IMR-90 (cell line): Measurements from ENCODE around the gene TRAPPC12. TPM values are rescaled to one million over a fixed set of nuclear protein-coding genes. Genes with fewer than 3 reads are reported as not detected.

Source experiments
- ATAC-seq: fragments of 200-7000 bp; cut with Tn5 transposase; 2 replicates; pipeline ENCODE4 v1.9.1; 2020; ENCODE audit warnings: low read depth, mild to moderate bottlenecking, moderate library complexity
- BruUV-seq: library from RNA; stranded (reverse); fragments of 400-500 nt; replicated peaks from 2 replicates; lab custom pipeline; 2021; lab: Mats Ljungman, UMichigan
- CTCF ChIA-PET: fragments of 300-600 bp; formaldehyde crosslinking; extraction: SDS; loops from one replicate; lab custom pipeline; 2021; ENCODE audit warnings: antibody characterized with exemption; lab: Yijun Ruan, JAX
- POLR2A ChIA-PET: fragments of 300-600 bp; sonication (Branson Sonifier 250); formaldehyde crosslinking; loops from one replicate; lab custom pipeline; 2022; ENCODE audit warnings: antibody characterized with exemption; ENCODE audit not compliant: unreplicated experiment; lab: Charles Lee
- DNase-seq: peaks from one replicate; pipeline ENCODE4 v3.0.0; 2013
- H2AFZ ChIP-seq: replicated peaks from 2 replicates; pipeline ENCODE3; 2013; ENCODE audit warnings: low read length, mild to moderate bottlenecking; ENCODE audit not compliant: poor library complexity
- H2AK5ac ChIP-seq: 2 replicates; pipeline ENCODE4 v1.6.1; 2013; ENCODE audit warnings: low read depth, low read length, inconsistent platforms
- H2AK9ac ChIP-seq: replicated peaks from 2 replicates; pipeline ENCODE3; 2013; ENCODE audit warnings: mild to moderate bottlenecking, low read depth, low read length, moderate library complexity; ENCODE audit not compliant: poor library complexity
- H2BK120ac ChIP-seq: 2 replicates; pipeline ENCODE4 v1.6.1; 2013; ENCODE audit warnings: low read depth, low read length, inconsistent platforms
- H2BK15ac ChIP-seq: 3 replicates; pipeline ENCODE4 v1.6.1; 2013; ENCODE audit warnings: low read depth, low read length, inconsistent platforms
- H2BK20ac ChIP-seq: 2 replicates; pipeline ENCODE4 v1.6.1; 2013; ENCODE audit warnings: low read depth, mild to moderate bottlenecking, inconsistent platforms, low read length, moderate library complexity
- H2BK5ac ChIP-seq: 2 replicates; pipeline ENCODE4 v1.6.1; 2013; ENCODE audit warnings: mild to moderate bottlenecking, low read depth, low read length, inconsistent platforms; ENCODE audit not compliant: poor library complexity, severe bottlenecking
- H3K14ac ChIP-seq: replicated peaks from 2 replicates; pipeline ENCODE4 v1.6.1; 2013; ENCODE audit warnings: low read depth, low read length, inconsistent platforms
- H3K18ac ChIP-seq: 2 replicates; pipeline ENCODE4 v1.6.1; 2013; ENCODE audit warnings: low read depth, low read length, control low read depth
- H3K23ac ChIP-seq: 2 replicates; pipeline ENCODE4 v1.6.1; 2013; ENCODE audit warnings: low read depth, low read length, inconsistent platforms
- H3K27ac ChIP-seq: 2 replicates; pipeline ENCODE4 v1.5.1; 2013; ENCODE audit warnings: mild to moderate bottlenecking, control low read depth, low read length; ENCODE audit not compliant: insufficient read depth
- H3K27me3 ChIP-seq: 2 replicates; pipeline ENCODE4 v1.6.1; 2013; ENCODE audit warnings: low read length; ENCODE audit not compliant: control insufficient read depth, insufficient read depth
- H3K36me3 ChIP-seq: 2 replicates; pipeline ENCODE4 v1.6.1; 2013; ENCODE audit warnings: low read length, mixed read lengths; ENCODE audit not compliant: control insufficient read depth, insufficient read depth
- H3K4ac ChIP-seq: 2 replicates; pipeline ENCODE4 v1.6.1; 2013; ENCODE audit warnings: low read depth, low read length, inconsistent platforms
- H3K4me1 ChIP-seq: 2 replicates; pipeline ENCODE4 v1.6.1; 2013; ENCODE audit warnings: low read length, mixed read lengths; ENCODE audit not compliant: control insufficient read depth, insufficient read depth
- H3K4me2 ChIP-seq: 2 replicates; pipeline ENCODE4 v1.6.1; 2013; ENCODE audit warnings: low read depth, mild to moderate bottlenecking, control low read depth, low read length, moderate library complexity
- H3K4me3 ChIP-seq: 2 replicates; pipeline ENCODE4 v1.5.1; 2013; ENCODE audit warnings: low read depth, mild to moderate bottlenecking, control low read depth, low read length, moderate library complexity; ENCODE audit not compliant: insufficient read depth
- H3K56ac ChIP-seq: 2 replicates; pipeline ENCODE4 v1.6.1; 2013; ENCODE audit warnings: low read length, inconsistent platforms; ENCODE audit not compliant: insufficient read depth; ENCODE audit errors: extremely low read depth
- H3K79me1 ChIP-seq, 2 experiments: 2 replicates each; pipeline ENCODE4 v1.6.1; 2013; ENCODE audit warnings: low read length in 2 of 2, inconsistent platforms in 1 of 2, low read depth in 1 of 2
- H3K9ac ChIP-seq: 2 replicates; pipeline ENCODE4 v1.6.1; 2013; ENCODE audit warnings: low read depth, low read length, control low read depth
- H3K9me1 ChIP-seq: 2 replicates; pipeline ENCODE4 v1.6.1; 2013; ENCODE audit warnings: low read length, inconsistent platforms; ENCODE audit not compliant: insufficient read depth
- H3K9me3 ChIP-seq: 2 replicates; pipeline ENCODE4 v1.6.1; 2013; ENCODE audit warnings: low read length; ENCODE audit not compliant: control insufficient read depth, insufficient read depth
- H4K20me1 ChIP-seq: 2 replicates; pipeline ENCODE4 v1.6.1; 2013; ENCODE audit warnings: low read length, inconsistent platforms; ENCODE audit not compliant: insufficient read depth
- H4K5ac ChIP-seq: 2 replicates; pipeline ENCODE4 v1.6.1; 2013; ENCODE audit warnings: mild to moderate bottlenecking, low read depth, low read length, control low read depth
- H4K8ac ChIP-seq, 2 experiments: 2 replicates each; pipeline ENCODE4 v1.6.1; 2013; ENCODE audit warnings: low read depth in 2 of 2, low read length in 2 of 2, control low read depth in 1 of 2, inconsistent platforms in 1 of 2
- H4K91ac ChIP-seq: 2 replicates; pipeline ENCODE4 v1.6.1; 2013; ENCODE audit warnings: low read depth, low read length, inconsistent platforms; ENCODE audit not compliant: insufficient read depth
- BHLHE40 ChIP-seq: fragments of 150-350 bp; IDR thresholded peaks from 2 replicates; pipeline ENCODE4 v1.6.1; 2016; ENCODE audit warnings: mild to moderate bottlenecking, low read depth, low read length
- CEBPB ChIP-seq: IDR thresholded peaks from 2 replicates; pipeline ENCODE4 v1.6.1; 2012; ENCODE audit warnings: low read depth, low read length, improper control_type of control experiment
- CHD1 ChIP-seq: IDR thresholded peaks from 2 replicates; pipeline ENCODE4 v1.6.1; 2012; ENCODE audit warnings: low read depth, low read length, improper control_type of control experiment
- FOS ChIP-seq: fragments of 150-350 bp; IDR thresholded peaks from 2 replicates; pipeline ENCODE4 v1.6.1; 2016; ENCODE audit warnings: low read depth, low read length
- MAFK ChIP-seq: IDR thresholded peaks from 2 replicates; pipeline ENCODE4 v1.6.1; 2012; ENCODE audit warnings: low read depth, low read length, improper control_type of control experiment
- MXI1 ChIP-seq: IDR thresholded peaks from 2 replicates; pipeline ENCODE4 v1.6.1; 2012; ENCODE audit warnings: low read depth, mild to moderate bottlenecking, low read length, moderate library complexity, borderline replicate concordance
- NFE2L2 ChIP-seq: fragments of 150-350 bp; IDR thresholded peaks from 2 replicates; pipeline ENCODE4 v1.6.1; 2016; ENCODE audit warnings: low read depth, mild to moderate bottlenecking, low read length
- POLR2A ChIP-seq: IDR thresholded peaks from 2 replicates; pipeline ENCODE4 v1.6.1; 2012; ENCODE audit warnings: mild to moderate bottlenecking, low read depth, low read length
- RAD21 ChIP-seq: IDR thresholded peaks from 2 replicates; pipeline ENCODE4 v1.6.1; 2012; ENCODE audit warnings: low read length, improper control_type of control experiment
- RCOR1 ChIP-seq: IDR thresholded peaks from 2 replicates; pipeline ENCODE4 v1.6.1; 2012; ENCODE audit warnings: mild to moderate bottlenecking, low read length, improper control_type of control experiment; ENCODE audit not compliant: insufficient replicate concordance
- RFX5 ChIP-seq: IDR thresholded peaks from 2 replicates; pipeline ENCODE4 v1.8.0; 2012; ENCODE audit warnings: low read depth, mild to moderate bottlenecking, low read length, moderate library complexity
- SMC3 ChIP-seq: fragments of 150-350 bp; IDR thresholded peaks from 2 replicates; pipeline ENCODE4 v1.6.1; 2016; ENCODE audit warnings: low read depth, mild to moderate bottlenecking, antibody characterized with exemption, low read length, moderate library complexity
- USF2 ChIP-seq: fragments of 150-350 bp; IDR thresholded peaks from 2 replicates; pipeline ENCODE4 v1.6.1; 2017; ENCODE audit warnings: mild to moderate bottlenecking, antibody characterized with exemption, low read length, low read depth
- WGBS, 2 experiments: methylation state at CpG; one replicate each; pipeline versions ENCODE4 v1.1.5 to v1.1.7; 2013; ENCODE audit warnings: missing lambda C conversion rate in 2 of 2; ENCODE audit not compliant: insufficient read length in 1 of 2; ENCODE audit errors: extremely low coverage in 2 of 2; 5-methylcytosine and 5-hydroxymethylcytosine counted together
- dilution Hi-C: fragments of 300-500 bp; cut with HindIII; formaldehyde crosslinking; loops from one replicate; pipeline ENCODE4 v1.14.3; 2018; ENCODE audit warnings: low sequenced_read_pairs; ENCODE audit not compliant: unreplicated experiment
- in situ Hi-C: fragments of 300-500 bp; cut with MboI; formaldehyde crosslinking; loops from 3 replicates; pipeline ENCODE4 v1.14.3; 2019; ENCODE audit warnings: low sequenced_read_pairs, inconsistent platforms, mixed read lengths
- intact Hi-C: fragments of 100-400 bp; cut with micrococcal nuclease; formaldehyde crosslinking; loops from 2 replicates; pipeline ENCODE4 v1.10.0; 2022
- polyA plus RNA-seq, 3 experiments: library from polyadenylated mRNA; depleted of rRNA; stranded (reverse); fragments of >200 nt; gene quantifications; 2 replicates each; pipeline ENCODE4 v1.2.3, GENCODE V29; 2012; ENCODE audit warnings: low replicate concordance in 1 of 3
- total RNA-seq: library from RNA; depleted of rRNA; stranded (reverse); fragments of >200 nt; gene quantifications from 2 replicates; pipeline ENCODE4 v1.2.3, GENCODE V29; 2012
- TF ChIP-seq, protein P1 (sequence below): conservative IDR thresholded peaks from 2 replicates; pipeline ENCODE4 v1.5.1; 2012; ENCODE audit warnings: mild to moderate bottlenecking, low read depth, low read length, improper control_type of control experiment
- TF ChIP-seq, protein P2 (sequence below): fragments of 150-350 bp; IDR thresholded peaks from 2 replicates; pipeline ENCODE4 v1.6.1; 2016; ENCODE audit warnings: low read depth, mild to moderate bottlenecking, low read length, moderate library complexity, borderline replicate concordance

The TRAPPC12 gene
- total and polyA plus RNA-seq, 2 of the 4 experiments (the other 2 are of a cell fraction) = 25.8 to 69.9 TPM

DNA sequence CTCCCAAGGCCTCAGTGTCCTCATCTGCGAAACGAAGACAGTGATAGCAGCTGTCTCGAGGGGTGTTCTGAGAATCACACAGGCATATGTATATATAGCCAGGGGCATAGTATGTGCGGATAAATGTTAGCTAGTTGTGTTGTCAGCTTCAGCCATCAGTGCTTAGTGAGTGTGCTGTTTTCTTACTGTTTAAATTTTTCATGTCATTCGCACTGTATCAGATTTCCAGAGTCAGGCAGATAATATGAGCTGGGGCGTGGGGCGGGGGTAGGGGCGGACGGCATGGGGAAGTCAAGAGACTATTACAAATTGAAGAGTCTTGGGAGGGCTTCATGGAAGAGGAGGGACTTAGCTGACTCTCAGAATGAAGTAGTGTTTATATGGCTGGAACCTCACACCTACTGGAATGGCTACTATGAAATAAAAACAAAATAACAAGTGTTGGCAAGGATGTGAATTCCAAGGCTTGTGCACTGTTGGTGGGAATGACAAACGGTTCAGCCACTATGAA lies 7.0 kb downstream of the TRAPPC12 start:
- H4K91ac ChIP-seq = peak overlapping the region; percentile 71; the same call in 1 of the 2 replicates
- ChIA-PET CTCF (interaction anchor here (1.0 kb wide), 1 partner anchor 9 kb away, joined by 3 read pairs; no protein-coding TSS in a partner anchor), POLR2A (interaction anchor here (0.6 to 0.9 kb wide), 2 partner anchors 9 to 36 kb away, joined by 3 to 5 read pairs; partner anchors contain the start of gene EIPR1)
- H2AK5ac ChIP-seq = peak overlapping the region; percentile 78; the same call in 1 of the 2 replicates
- peak overlapping the region; percentile 11; the same call in 1 of the 2 replicates for H3K4me3 ChIP-seq
- no peaks in the 10 kb centered on the region for H3K9me3 ChIP-seq
- ATAC-seq = peak; percentile 90
- 0 out of 2 replicates have a peak overlapping the region, but pooled peaks have one; percentile 4 for H2BK20ac ChIP-seq
- peak overlapping the region; percentile 94; the same call in 1 of the 2 replicates for H3K27ac ChIP-seq
- peak overlapping the region; percentile 90 for H3K4me2 ChIP-seq
- peak overlapping the region; percentile 47; the same call in 1 of the 2 replicates for H3K56ac ChIP-seq
- H3K4ac ChIP-seq = peak overlapping the region; percentile 88
- H3K23ac ChIP-seq = peak overlapping the region; percentile 91; the same call in 1 of the 2 replicates
- peak overlapping the region; percentile 55 for H2BK120ac ChIP-seq
- peak; percentile 59 for DNase-seq
- peaks cover 7 to 40% of the 10 kb centered on the region in 2 experiments for H3K79me1 ChIP-seq
- H3K4me1 ChIP-seq = peaks cover 4% of the 10 kb centered on the region
- dilution Hi-C loops (no loop called here), intact Hi-C loops (no loop called here), in situ Hi-C loops (no loop called here)
- H2AK9ac ChIP-seq = peak overlapping the region; percentile 75
- no CpG with 5 or more reads among the region's 10 CpGs for WGBS, 2 experiments
- H4K20me1 ChIP-seq = peaks cover 24% of the 10 kb centered on the region
- H3K14ac ChIP-seq = peak overlapping the region; percentile 94
- H2AFZ ChIP-seq = peak overlapping the region; percentile 61
- peak overlapping the region; percentile 70; the same call in 1 of the 3 replicates for H2BK15ac ChIP-seq
- BruUV-seq = no TSS peak
- H3K9ac ChIP-seq = peak overlapping the region; percentile 65; the same call in 1 of the 2 replicates
- no peaks in the 10 kb centered on the region for H3K27me3 ChIP-seq
- H3K18ac ChIP-seq = peak overlapping the region; percentile 63
- peaks cover 27% of the 10 kb centered on the region for H3K36me3 ChIP-seq
- peaks cover 3% of the 10 kb centered on the region; the same call in 1 of the 2 replicates for H3K9me1 ChIP-seq
- H4K8ac ChIP-seq = peak overlapping the region in 1 of 2 experiments; percentile 72; a peak in 2 of 4 replicates
- H2BK5ac ChIP-seq = peak overlapping the region; percentile 81
- H4K5ac ChIP-seq = peak overlapping the region; percentile 73
- TF ChIP-seq USF2 (no peak), BHLHE40 (no peak), POLR2A (no peak), CHD1 (no peak), SMC3 (no peak), RCOR1 (no peak), FOS (no peak), RFX5 (no peak), CEBPB (no peak), NFE2L2 (no peak), MAFK (no peak), MXI1 (no peak), RAD21 (no peak)
- TF ChIP-seq, protein P1, sequence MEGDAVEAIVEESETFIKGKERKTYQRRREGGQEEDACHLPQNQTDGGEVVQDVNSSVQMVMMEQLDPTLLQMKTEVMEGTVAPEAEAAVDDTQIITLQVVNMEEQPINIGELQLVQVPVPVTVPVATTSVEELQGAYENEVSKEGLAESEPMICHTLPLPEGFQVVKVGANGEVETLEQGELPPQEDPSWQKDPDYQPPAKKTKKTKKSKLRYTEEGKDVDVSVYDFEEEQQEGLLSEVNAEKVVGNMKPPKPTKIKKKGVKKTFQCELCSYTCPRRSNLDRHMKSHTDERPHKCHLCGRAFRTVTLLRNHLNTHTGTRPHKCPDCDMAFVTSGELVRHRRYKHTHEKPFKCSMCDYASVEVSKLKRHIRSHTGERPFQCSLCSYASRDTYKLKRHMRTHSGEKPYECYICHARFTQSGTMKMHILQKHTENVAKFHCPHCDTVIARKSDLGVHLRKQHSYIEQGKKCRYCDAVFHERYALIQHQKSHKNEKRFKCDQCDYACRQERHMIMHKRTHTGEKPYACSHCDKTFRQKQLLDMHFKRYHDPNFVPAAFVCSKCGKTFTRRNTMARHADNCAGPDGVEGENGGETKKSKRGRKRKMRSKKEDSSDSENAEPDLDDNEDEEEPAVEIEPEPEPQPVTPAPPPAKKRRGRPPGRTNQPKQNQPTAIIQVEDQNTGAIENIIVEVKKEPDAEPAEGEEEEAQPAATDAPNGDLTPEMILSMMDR = no peak
- TF ChIP-seq, protein P2, sequence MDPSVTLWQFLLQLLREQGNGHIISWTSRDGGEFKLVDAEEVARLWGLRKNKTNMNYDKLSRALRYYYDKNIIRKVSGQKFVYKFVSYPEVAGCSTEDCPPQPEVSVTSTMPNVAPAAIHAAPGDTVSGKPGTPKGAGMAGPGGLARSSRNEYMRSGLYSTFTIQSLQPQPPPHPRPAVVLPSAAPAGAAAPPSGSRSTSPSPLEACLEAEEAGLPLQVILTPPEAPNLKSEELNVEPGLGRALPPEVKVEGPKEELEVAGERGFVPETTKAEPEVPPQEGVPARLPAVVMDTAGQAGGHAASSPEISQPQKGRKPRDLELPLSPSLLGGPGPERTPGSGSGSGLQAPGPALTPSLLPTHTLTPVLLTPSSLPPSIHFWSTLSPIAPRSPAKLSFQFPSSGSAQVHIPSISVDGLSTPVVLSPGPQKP = no peak
